ENCODE results near the gene CWC25. TPM values are rescaled to one million over a fixed set of nuclear protein-coding genes. Genes with fewer than 3 reads are reported as not detected.

The CWC25 gene
- total and polyA plus RNA-seq, 9 of the 15 experiments (the other 6 are each of a cell fraction or from before 2014, with no cell fraction given) = 16.5 to 27.4 (median 23.0) TPM

DNA sequence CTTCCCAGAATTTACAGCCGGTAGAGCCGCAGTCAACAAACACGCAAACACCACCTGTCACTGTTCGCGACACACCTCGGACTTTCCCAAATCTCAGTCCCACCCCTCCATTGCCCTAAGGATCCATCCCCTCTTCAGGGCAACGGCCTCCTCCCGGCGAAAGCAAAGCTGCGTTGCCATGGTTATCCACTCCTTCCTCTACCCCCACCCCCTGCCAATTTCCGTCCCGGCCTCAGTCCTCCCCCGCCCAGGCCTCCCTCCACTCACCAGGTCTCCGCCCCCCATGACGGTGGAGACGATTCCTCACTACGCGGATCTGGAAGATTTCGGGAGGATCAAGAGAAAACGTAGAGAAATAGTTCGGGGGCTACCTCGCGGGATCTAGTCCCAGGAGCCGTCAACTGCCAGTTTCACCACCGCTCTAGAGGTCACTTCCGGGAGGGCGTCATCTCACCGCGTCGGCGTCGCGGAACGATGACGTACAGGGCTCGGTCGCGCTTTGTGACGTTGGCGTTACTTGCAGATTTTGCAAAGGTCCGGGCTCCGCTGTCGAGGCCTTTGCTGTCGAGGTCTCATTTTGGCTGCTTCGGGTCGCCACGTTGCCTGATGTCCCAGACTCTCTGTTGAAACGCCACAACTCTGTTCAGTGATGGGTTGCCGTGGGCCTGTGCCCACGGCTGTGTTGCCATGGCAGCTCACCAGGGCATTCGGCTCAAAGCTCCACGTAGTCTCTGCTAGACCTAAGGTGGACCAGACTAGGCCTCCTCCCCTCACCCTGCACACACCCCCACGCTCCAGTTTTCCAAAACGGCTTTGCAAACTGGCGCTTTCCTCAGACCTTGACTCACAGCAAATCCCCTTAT is at the start of gene CWC25 (continued):
- TF ChIP-seq, protein P1, sequence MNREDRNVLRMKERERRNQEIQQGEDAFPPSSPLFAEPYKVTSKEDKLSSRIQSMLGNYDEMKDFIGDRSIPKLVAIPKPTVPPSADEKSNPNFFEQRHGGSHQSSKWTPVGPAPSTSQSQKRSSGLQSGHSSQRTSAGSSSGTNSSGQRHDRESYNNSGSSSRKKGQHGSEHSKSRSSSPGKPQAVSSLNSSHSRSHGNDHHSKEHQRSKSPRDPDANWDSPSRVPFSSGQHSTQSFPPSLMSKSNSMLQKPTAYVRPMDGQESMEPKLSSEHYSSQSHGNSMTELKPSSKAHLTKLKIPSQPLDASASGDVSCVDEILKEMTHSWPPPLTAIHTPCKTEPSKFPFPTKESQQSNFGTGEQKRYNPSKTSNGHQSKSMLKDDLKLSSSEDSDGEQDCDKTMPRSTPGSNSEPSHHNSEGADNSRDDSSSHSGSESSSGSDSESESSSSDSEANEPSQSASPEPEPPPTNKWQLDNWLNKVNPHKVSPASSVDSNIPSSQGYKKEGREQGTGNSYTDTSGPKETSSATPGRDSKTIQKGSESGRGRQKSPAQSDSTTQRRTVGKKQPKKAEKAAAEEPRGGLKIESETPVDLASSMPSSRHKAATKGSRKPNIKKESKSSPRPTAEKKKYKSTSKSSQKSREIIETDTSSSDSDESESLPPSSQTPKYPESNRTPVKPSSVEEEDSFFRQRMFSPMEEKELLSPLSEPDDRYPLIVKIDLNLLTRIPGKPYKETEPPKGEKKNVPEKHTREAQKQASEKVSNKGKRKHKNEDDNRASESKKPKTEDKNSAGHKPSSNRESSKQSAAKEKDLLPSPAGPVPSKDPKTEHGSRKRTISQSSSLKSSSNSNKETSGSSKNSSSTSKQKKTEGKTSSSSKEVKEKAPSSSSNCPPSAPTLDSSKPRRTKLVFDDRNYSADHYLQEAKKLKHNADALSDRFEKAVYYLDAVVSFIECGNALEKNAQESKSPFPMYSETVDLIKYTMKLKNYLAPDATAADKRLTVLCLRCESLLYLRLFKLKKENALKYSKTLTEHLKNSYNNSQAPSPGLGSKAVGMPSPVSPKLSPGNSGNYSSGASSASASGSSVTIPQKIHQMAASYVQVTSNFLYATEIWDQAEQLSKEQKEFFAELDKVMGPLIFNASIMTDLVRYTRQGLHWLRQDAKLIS (CRISPR knock-in tag; IDR thresholded peaks at IDR 0.05) = 0 out of 2 replicates have a peak, but pooled peaks have one; percentile 58
- TF ChIP-seq SUPT5H (IDR thresholded peaks at IDR 0.05) (peak; percentile 91), TCF7 (IDR thresholded peaks at IDR 0.05; ENCODE audit: borderline replicate concordance) (0 out of 2 replicates have a peak, but pooled peaks have one; percentile 76), FOXK2 (conservative IDR thresholded peaks at IDR 0.05 in 1 of 2, IDR thresholded peaks at IDR 0.05 in 1 of 2; ENCODE audit: low read depth in 2 of 2) (peak; percentile 88 to 92), CXXC5 (CRISPR knock-in tag; IDR thresholded peaks at IDR 0.05) (peak; percentile 70), MYC (IDR thresholded peaks at IDR 0.05; ENCODE audit: low read depth, low read length) (peak; percentile 92), MYC (CRISPR knock-in tag; IDR thresholded peaks at IDR 0.05; ENCODE audit: borderline replicate concordance, low read depth) (no peak), DIDO1 (tag; IDR thresholded peaks at IDR 0.05; ENCODE audit: low read depth) (peak; percentile 95), ZNF197 (CRISPR knock-in tag; IDR thresholded peaks at IDR 0.05; ENCODE audit: low read depth) (0 out of 2 replicates have a peak, but pooled peaks have one; percentile 57), ZBTB7A (IDR thresholded peaks at IDR 0.05; ENCODE audit: borderline replicate concordance, control insufficient read depth, low read depth, low read length) (peak; percentile 65; the same call in 1 of the 2 replicates), NFE2 (IDR thresholded peaks at IDR 0.05; ENCODE audit: low read depth) (peak; percentile 99), ETV5 (CRISPR knock-in tag; IDR thresholded peaks at IDR 0.05; ENCODE audit: low read depth) (peak; percentile 81), SREBF1 (IDR thresholded peaks at IDR 0.05; ENCODE audit: borderline replicate concordance, low read depth, low read length) (peak; percentile 79; the same call in 1 of the 2 replicates), NR4A1 (CRISPR knock-in tag; IDR thresholded peaks at IDR 0.05) (no peak), NR4A1 (tag; IDR thresholded peaks at IDR 0.05) (peak; percentile 74; the same call in 1 of the 2 replicates)
- TF ChIP-seq, protein P2, sequence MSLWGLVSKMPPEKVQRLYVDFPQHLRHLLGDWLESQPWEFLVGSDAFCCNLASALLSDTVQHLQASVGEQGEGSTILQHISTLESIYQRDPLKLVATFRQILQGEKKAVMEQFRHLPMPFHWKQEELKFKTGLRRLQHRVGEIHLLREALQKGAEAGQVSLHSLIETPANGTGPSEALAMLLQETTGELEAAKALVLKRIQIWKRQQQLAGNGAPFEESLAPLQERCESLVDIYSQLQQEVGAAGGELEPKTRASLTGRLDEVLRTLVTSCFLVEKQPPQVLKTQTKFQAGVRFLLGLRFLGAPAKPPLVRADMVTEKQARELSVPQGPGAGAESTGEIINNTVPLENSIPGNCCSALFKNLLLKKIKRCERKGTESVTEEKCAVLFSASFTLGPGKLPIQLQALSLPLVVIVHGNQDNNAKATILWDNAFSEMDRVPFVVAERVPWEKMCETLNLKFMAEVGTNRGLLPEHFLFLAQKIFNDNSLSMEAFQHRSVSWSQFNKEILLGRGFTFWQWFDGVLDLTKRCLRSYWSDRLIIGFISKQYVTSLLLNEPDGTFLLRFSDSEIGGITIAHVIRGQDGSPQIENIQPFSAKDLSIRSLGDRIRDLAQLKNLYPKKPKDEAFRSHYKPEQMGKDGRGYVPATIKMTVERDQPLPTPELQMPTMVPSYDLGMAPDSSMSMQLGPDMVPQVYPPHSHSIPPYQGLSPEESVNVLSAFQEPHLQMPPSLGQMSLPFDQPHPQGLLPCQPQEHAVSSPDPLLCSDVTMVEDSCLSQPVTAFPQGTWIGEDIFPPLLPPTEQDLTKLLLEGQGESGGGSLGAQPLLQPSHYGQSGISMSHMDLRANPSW (CRISPR knock-in tag; IDR thresholded peaks at IDR 0.05) = 0 out of 2 replicates have a peak, but pooled peaks have one; percentile 79
- TF ChIP-seq, protein P3, sequence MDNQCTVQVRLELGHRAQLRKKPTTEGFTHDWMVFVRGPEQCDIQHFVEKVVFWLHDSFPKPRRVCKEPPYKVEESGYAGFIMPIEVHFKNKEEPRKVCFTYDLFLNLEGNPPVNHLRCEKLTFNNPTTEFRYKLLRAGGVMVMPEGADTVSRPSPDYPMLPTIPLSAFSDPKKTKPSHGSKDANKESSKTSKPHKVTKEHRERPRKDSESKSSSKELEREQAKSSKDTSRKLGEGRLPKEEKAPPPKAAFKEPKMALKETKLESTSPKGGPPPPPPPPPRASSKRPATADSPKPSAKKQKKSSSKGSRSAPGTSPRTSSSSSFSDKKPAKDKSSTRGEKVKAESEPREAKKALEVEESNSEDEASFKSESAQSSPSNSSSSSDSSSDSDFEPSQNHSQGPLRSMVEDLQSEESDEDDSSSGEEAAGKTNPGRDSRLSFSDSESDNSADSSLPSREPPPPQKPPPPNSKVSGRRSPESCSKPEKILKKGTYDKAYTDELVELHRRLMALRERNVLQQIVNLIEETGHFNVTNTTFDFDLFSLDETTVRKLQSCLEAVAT (IDR thresholded peaks at IDR 0.05) = peak in 1 of 2 experiments; percentile 100; a peak in 2 of 4 replicates

Measured in K562 (cell line).